CD4-positive, alpha-beta T cell treated with Interleukin-2 at 100 ng/mL for 4 hours (primary cell): ENCODE measurements around the gene MAPT.
"Not testable (repeated sequence)": the region's sequence is repeated elsewhere in the genome, so short reads cannot be mapped to it uniquely, and the experiment has no call there.

Experiments used
- DNase-seq: peaks from one replicate; pipeline ENCODE4 v3.0.0-alpha.2; 2020; ENCODE audit warnings: low spot score

MAPT gene

GRCh38 chr17:45862127-45862526, 32.2 kb upstream of the MAPT start:
- DNase-seq: not testable (repeated sequence)

GRCh38 chr17:45863857-45864654, 30.3 kb upstream of the MAPT start:
- no peak for DNase-seq

- DNase-seq: no peak
These were observed 27.2 kb upstream of the MAPT start for GRCh38 chr17:45867171-45867570.

GRCh38 chr17:45867702-45868101, 26.7 kb upstream of the MAPT start:
- DNase-seq: no peak

- no peak for DNase-seq
These were observed 26.1 kb upstream of the MAPT start for GRCh38 chr17:45868276-45868675.

- DNase-seq: no peak
These were observed 24.5 kb upstream of the MAPT start for GRCh38 chr17:45869676-45870341.

- no peak for DNase-seq
These were observed 23.9 kb upstream of the MAPT start for GRCh38 chr17:45870342-45870974.

GRCh38 chr17:45871718-45872117, 22.6 kb upstream of the MAPT start:
- DNase-seq: no peak

- DNase-seq: peak; percentile 42
These were observed 20.6 kb upstream of the MAPT start for GRCh38 chr17:45873728-45874127.

- peak; percentile 24 for DNase-seq
These were observed 20.2 kb upstream of the MAPT start for GRCh38 chr17:45874151-45874550.

- DNase-seq: no peak
These were observed 17.8 kb upstream of the MAPT start for GRCh38 chr17:45876539-45876938.

- no peak for DNase-seq
These were observed 16.9 kb upstream of the MAPT start for GRCh38 chr17:45877467-45877866.

- no peak for DNase-seq
These were observed 11.3 kb upstream of the MAPT start for GRCh38 chr17:45883063-45883462.

GRCh38 chr17:45886852-45887251, 7.5 kb upstream of the MAPT start:
- DNase-seq: no peak

GRCh38 chr17:45888392-45888791, 6.0 kb upstream of the MAPT start:
- DNase-seq: no peak

- DNase-seq: no peak
These were observed 4.8 kb upstream of the MAPT start for GRCh38 chr17:45889579-45889978.

GRCh38 chr17:45893725-45894021, 681 bp upstream of the MAPT start:
- no peak for DNase-seq

- peak; percentile 15 for DNase-seq
These were observed 1.1 kb downstream of the MAPT start for GRCh38 chr17:45895304-45895968.

GRCh38 chr17:45895969-45896785, 1.8 kb downstream of the MAPT start:
- no peak for DNase-seq

GRCh38 chr17:45896803-45897693, 2.7 kb downstream of the MAPT start:
- DNase-seq: no peak

GRCh38 chr17:45900136-45900535, 5.8 kb downstream of the MAPT start:
- DNase-seq: no peak
